Right forelimb (tissue), 1 donor: ENCODE data around the gene RNU2-63P.
"Not testable (repeated sequence)": the region's sequence is repeated elsewhere in the genome, so short reads cannot be mapped to it uniquely, and the experiment has no call there.

Experiments
- DNase-seq: peaks from one replicate; pipeline ENCODE4 v3.0.0-alpha.2; 2018

The RNU2-63P gene

GRCh38 chr2:88016086-88016959, at the start of gene RNU2-63P:
RNU2-63P (minus strand) TSS chr2:88016547.
- DNase-seq = peak; percentile 83

- no peak for DNase-seq
Measured at GRCh38 chr2:88061295-88061694, 44.9 kb upstream of the RNU2-63P start.

- DNase-seq = no peak
Measured at GRCh38 chr2:88060907-88061275, 44.5 kb upstream of the RNU2-63P start.

- no peak for DNase-seq
Measured at GRCh38 chr2:88059979-88060906, 43.9 kb upstream of the RNU2-63P start.

GRCh38 chr2:88058191-88058590, 41.8 kb upstream of the RNU2-63P start:
- DNase-seq = no peak

GRCh38 chr2:88057437-88057844, 41.1 kb upstream of the RNU2-63P start:
- DNase-seq = no peak

- DNase-seq = peak; percentile 92
Measured at GRCh38 chr2:88055371-88056128, 39.2 kb upstream of the RNU2-63P start, which contains the start of gene KRCC1. KRCC1 (minus strand) TSS chr2:88055783; CDS start chr2:88028563, 27,220 bp downstream.

GRCh38 chr2:88054782-88055370, 38.5 kb upstream of the RNU2-63P start:
- no peak for DNase-seq

GRCh38 chr2:88053934-88054781, 37.8 kb upstream of the RNU2-63P start:
- DNase-seq = no peak

- DNase-seq = no peak
Measured at GRCh38 chr2:88053296-88053695, 36.9 kb upstream of the RNU2-63P start.

- no peak for DNase-seq
Measured at GRCh38 chr2:88051792-88052191, 35.4 kb upstream of the RNU2-63P start.

- no peak for DNase-seq
Measured at GRCh38 chr2:88049622-88050021, 33.3 kb upstream of the RNU2-63P start.

GRCh38 chr2:88048541-88048940, 32.2 kb upstream of the RNU2-63P start:
- DNase-seq = no peak

- DNase-seq = not testable (repeated sequence)
Measured at GRCh38 chr2:88045561-88045960, 29.2 kb upstream of the RNU2-63P start.

- DNase-seq = no peak
Measured at GRCh38 chr2:88042476-88042875, 26.1 kb upstream of the RNU2-63P start.

GRCh38 chr2:88038263-88039105, 22.1 kb upstream of the RNU2-63P start:
- no peak for DNase-seq

GRCh38 chr2:88036606-88037005, 20.3 kb upstream of the RNU2-63P start:
- no peak for DNase-seq

GRCh38 chr2:88036182-88036581, 19.8 kb upstream of the RNU2-63P start:
- no peak for DNase-seq

GRCh38 chr2:88032070-88032702, 15.8 kb upstream of the RNU2-63P start:
- DNase-seq = no peak

- DNase-seq = no peak
Measured at GRCh38 chr2:88028931-88029330, 12.6 kb upstream of the RNU2-63P start.
